ENCODE results near the gene SST.
A peak's percentile ranks its signal among the peaks of the same experiment; 100 is the strongest.

SST gene

DNA sequence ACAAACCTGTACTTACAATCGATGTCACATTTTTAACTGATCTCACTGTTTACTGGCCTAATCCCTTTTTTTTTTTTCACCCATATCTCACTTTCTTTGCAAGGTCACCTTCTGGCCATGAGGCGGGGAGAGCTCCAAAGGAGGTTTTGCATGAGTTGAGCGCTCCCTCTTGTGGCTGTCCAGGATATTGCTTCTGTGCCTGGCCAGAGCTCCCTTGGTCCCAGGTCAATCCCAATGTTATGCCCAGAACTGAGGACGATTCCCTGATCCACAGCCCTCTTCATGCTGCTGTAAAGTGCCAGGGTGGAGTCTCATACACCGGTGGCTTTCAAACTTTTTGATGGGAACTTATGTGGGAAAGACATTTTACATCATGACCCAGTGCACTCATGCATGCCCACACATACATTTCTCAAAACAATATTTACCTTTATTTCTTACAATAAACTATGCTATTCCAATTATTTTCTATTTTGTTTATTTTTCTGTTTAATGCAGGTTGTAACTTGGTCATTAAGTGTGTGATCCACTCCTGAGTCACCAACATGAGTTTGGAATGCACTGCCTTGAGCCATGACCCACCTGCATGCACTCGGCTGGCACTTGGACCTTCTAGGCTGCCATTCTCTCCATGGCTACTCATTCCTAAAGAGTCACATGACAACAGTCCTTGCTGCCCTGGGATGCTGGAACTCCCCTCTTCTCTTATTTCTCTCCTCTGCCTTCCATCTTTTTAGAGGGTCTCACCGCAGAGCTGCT, 9.6 kb upstream of the SST start:
- TF ChIP-seq, protein P1, sequence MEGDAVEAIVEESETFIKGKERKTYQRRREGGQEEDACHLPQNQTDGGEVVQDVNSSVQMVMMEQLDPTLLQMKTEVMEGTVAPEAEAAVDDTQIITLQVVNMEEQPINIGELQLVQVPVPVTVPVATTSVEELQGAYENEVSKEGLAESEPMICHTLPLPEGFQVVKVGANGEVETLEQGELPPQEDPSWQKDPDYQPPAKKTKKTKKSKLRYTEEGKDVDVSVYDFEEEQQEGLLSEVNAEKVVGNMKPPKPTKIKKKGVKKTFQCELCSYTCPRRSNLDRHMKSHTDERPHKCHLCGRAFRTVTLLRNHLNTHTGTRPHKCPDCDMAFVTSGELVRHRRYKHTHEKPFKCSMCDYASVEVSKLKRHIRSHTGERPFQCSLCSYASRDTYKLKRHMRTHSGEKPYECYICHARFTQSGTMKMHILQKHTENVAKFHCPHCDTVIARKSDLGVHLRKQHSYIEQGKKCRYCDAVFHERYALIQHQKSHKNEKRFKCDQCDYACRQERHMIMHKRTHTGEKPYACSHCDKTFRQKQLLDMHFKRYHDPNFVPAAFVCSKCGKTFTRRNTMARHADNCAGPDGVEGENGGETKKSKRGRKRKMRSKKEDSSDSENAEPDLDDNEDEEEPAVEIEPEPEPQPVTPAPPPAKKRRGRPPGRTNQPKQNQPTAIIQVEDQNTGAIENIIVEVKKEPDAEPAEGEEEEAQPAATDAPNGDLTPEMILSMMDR (IDR thresholded peaks at IDR 0.05), result peak; percentile 93

DNA sequence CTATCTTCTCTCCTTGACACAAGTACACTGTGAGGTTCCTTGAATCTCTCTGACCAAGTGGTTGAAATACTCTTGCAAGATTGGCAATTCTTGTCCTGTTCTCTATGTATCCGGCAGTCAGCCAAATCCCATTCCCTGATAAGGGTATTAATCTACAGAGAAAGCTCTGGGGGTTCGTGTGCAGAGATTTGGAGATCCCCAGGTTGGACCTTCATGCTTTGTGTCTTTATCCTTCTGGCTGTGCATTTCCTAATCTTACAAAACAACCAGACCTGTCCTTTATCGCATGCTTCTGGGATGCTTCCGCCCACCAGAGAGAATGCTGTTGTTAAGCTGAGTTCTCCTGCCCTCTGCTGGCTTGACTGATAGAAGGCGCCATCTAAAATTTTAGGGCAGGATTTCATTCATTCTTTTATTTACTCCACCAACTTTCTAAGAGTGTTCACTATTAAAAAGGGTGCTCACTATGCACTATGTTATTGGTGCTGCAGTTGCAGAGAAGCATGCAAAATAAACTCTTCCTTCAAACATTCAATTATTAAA, 8.6 kb upstream of the SST start:
- TF ChIP-seq, protein P1 (IDR thresholded peaks at IDR 0.05), result peak; percentile 75

DNA sequence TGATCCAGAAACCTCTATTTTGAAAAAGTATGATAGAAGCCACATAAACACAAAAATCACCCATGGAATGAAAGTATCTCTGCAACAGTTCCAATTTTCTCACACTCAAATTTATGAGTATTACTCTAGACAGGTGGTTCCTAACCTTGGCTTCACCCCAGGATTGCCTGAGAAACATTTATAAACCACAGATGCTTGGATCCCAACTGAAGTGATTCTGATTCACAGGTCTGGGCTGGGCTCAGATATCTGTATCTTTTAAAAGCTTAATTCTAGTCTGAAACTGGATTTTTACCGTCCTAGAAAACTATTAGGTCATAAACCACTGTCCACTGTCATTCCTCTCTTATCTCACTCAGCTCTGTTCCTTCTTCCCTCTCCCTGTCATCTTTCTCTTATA, 7.4 kb upstream of the SST start:
- TF ChIP-seq, protein P1 (IDR thresholded peaks at IDR 0.05), result no peak

DNA sequence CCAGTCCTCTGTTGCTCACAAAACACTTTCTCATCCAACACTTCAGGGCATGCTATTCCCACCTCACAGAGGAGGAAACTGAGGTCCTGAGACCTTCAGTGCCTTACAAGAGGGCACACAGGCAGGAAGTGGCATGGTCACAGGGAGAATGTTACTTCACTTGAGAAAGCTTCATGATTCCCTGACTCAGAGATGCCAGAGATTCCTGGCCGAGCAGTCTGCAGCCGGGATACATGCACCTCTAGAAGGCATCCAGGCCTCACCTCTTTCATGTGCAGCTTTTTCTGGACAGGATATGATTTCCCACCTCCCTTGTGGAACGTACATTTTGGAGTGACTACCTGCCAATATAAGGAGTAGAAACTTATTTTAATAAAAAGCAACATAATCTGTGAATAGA, 2.8 kb upstream of the SST start:
- TF ChIP-seq, protein P1 (IDR thresholded peaks at IDR 0.05), result no peak

DNA sequence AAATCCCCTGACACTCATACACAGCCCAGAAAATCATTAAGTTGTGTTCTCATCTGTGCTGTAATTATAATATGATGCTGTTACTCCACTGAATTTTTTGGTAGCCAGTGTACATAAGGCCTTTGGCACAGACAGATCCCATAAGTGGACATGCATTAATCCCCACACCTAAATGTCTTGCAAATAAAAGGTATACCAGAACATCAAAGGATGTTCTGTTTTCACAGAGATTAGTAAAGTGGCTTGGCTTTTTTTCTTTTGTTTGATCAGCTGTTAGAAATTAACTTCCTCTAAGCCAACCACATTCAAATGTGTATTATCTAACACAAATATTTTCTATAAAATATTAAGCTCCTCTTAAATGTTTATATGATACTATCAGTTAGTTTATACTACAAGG, 2.7 kb downstream of the SST start:
- TF ChIP-seq, protein P1 (IDR thresholded peaks at IDR 0.05), result no peak

DNA sequence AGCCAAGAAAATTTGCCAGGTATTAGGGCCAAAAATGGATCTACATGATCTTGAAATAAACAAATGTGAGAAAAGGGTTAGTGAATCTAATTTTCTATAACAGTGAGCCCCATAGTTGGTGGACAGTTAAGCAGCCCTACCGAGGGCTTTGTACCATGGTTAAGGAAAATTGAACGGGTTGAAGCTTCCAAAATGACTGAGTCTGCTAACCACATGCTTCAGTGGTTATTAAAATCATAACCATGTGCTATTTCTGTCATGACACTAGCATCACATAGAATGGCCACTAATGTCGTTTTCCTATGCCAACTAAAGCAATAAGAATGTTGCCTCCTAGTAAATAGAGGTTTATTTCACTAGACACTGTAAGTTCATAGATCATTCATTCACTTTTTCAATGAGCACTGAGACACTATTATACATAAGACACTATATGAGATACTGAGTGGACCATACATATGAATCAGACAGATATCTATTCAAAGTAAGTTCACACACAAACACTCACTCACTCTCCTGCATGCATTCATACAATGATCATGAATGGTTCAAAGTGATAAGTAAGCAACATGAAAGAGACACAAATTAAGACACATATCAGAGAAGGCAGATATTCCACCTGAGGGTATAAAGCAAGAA, 4.3 kb downstream of the SST start:
- TF ChIP-seq, protein P1 (IDR thresholded peaks at IDR 0.05), result no peak

DNA sequence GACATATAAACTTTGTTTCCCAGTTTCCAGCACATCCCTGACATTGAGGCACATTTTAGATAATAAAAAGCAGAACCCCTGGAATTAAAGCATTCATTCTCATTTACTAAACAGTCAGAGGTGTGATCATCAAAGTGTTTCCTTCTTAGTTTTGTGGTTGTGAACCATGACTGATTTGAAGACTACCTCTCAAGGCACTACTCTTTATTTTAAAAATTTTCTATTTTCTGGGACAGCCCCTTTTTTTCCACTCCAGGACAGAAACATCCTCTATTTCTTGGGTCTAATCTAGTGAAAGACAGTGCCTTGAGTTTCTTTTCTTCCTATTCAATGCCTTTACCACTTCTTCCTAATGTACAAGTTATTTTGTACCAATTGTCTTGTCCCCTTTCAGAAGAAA, 5.2 kb downstream of the SST start:
- TF ChIP-seq, protein P1 (IDR thresholded peaks at IDR 0.05), result no peak

Measured in LNCAP (cell line).